H9 (cell line): ENCODE data around the gene MRC1. TPM values are rescaled to one million over a fixed set of nuclear protein-coding genes. Genes with fewer than 3 reads are reported as not detected.

Source experiments
- DNase-seq: peaks from one replicate; pipeline ENCODE4 v3.0.0-alpha.2; 2017
- H2AFZ ChIP-seq: one replicate; pipeline ENCODE4 v1.6.1; 2013; ENCODE audit warnings: mild to moderate bottlenecking, low read length, control low read depth, moderate library complexity
- H2AK5ac ChIP-seq: 2 replicates; pipeline ENCODE4 v1.6.1; 2013; ENCODE audit warnings: low read length, control low read depth, mixed read lengths; ENCODE audit not compliant: insufficient read length
- H2BK120ac ChIP-seq: one replicate; pipeline ENCODE4 v1.6.1; 2013; ENCODE audit warnings: low read depth, mild to moderate bottlenecking, low read length, control low read depth, inconsistent platforms; ENCODE audit not compliant: poor library complexity, severe bottlenecking
- H2BK12ac ChIP-seq: 2 replicates; pipeline ENCODE4 v1.6.1; 2013; ENCODE audit warnings: low read length, control low read depth, mixed read lengths, low read depth; ENCODE audit not compliant: insufficient read length
- H2BK15ac ChIP-seq: 2 replicates; pipeline ENCODE4 v1.6.1; 2013; ENCODE audit warnings: low read depth, low read length, control low read depth
- H2BK20ac ChIP-seq: one replicate; pipeline ENCODE4 v1.6.1; 2013; ENCODE audit warnings: low read depth, mild to moderate bottlenecking, low read length, control low read depth, inconsistent platforms; ENCODE audit not compliant: poor library complexity, severe bottlenecking
- H2BK5ac ChIP-seq: 2 replicates; pipeline ENCODE4 v1.6.1; 2013; ENCODE audit warnings: low read length, control low read depth, mixed read lengths; ENCODE audit not compliant: insufficient read length
- H3K14ac ChIP-seq: 2 replicates; pipeline ENCODE4 v1.6.1; 2013; ENCODE audit warnings: low read length, control low read depth; ENCODE audit not compliant: insufficient read depth
- H3K18ac ChIP-seq: 2 replicates; pipeline ENCODE4 v1.6.1; 2013; ENCODE audit warnings: low read depth, mild to moderate bottlenecking, mixed read lengths, low read length, control low read depth; ENCODE audit not compliant: insufficient read length
- H3K23ac ChIP-seq: 2 replicates; pipeline ENCODE4 v1.6.1; 2013; ENCODE audit warnings: low read length, control low read depth, mixed read lengths, low read depth; ENCODE audit not compliant: insufficient read length
- H3K23me2 ChIP-seq: 2 replicates; pipeline ENCODE4 v1.6.1; 2013; ENCODE audit warnings: low read depth, mild to moderate bottlenecking, mixed read lengths, low read length, control low read depth; ENCODE audit not compliant: insufficient read length, poor library complexity, severe bottlenecking
- H3K27ac ChIP-seq: 2 replicates; pipeline ENCODE4 v1.5.1; 2013; ENCODE audit warnings: low read length, control low read depth, mixed read lengths, low read depth; ENCODE audit not compliant: insufficient read length
- H3K27me3 ChIP-seq: 2 replicates; pipeline ENCODE4 v1.6.1; 2013; ENCODE audit warnings: low read length, control low read depth, inconsistent platforms; ENCODE audit not compliant: insufficient read depth
- H3K4ac ChIP-seq: 2 replicates; pipeline ENCODE4 v1.6.1; 2013; ENCODE audit warnings: low read depth, mild to moderate bottlenecking, control low read depth, inconsistent platforms, low read length, moderate library complexity
- H3K4me1 ChIP-seq: 2 replicates; pipeline ENCODE4 v1.6.1; 2013; ENCODE audit warnings: low read length, control low read depth, inconsistent platforms; ENCODE audit not compliant: insufficient read depth
- H3K4me2 ChIP-seq: 2 replicates; pipeline ENCODE4 v1.6.1; 2013; ENCODE audit warnings: low read length, control low read depth, mixed read lengths; ENCODE audit not compliant: insufficient read length, insufficient read depth
- H3K56ac ChIP-seq: 2 replicates; pipeline ENCODE4 v1.6.1; 2013; ENCODE audit warnings: low read depth, mild to moderate bottlenecking, mixed read lengths, low read length, control low read depth; ENCODE audit not compliant: insufficient read length
- H3K79me1 ChIP-seq: 2 replicates; pipeline ENCODE4 v1.6.1; 2013; ENCODE audit warnings: low read depth, mild to moderate bottlenecking, moderate library complexity, low read length, control low read depth, inconsistent platforms; ENCODE audit not compliant: insufficient read depth, poor library complexity, severe bottlenecking
- H3K79me2 ChIP-seq: 2 replicates; pipeline ENCODE4 v1.6.1; 2013; ENCODE audit warnings: low read length, control low read depth, inconsistent platforms; ENCODE audit not compliant: insufficient read depth
- H3K9ac ChIP-seq: 2 replicates; pipeline ENCODE4 v1.6.1; 2013; ENCODE audit warnings: low read length, control low read depth, mixed read lengths; ENCODE audit not compliant: insufficient read length; ENCODE audit errors: extremely low read depth
- H3K9me3 ChIP-seq: one replicate; pipeline ENCODE4 v1.6.1; 2013; ENCODE audit warnings: low read depth, low read length, inconsistent platforms; ENCODE audit not compliant: control insufficient read depth
- H3T11ph ChIP-seq: one replicate; pipeline ENCODE4 v1.6.1; 2013; ENCODE audit warnings: mild to moderate bottlenecking, low read length, control low read depth, inconsistent platforms
- H4K20me1 ChIP-seq: one replicate; pipeline ENCODE4 v1.6.1; 2013; ENCODE audit not compliant: control insufficient read depth, insufficient read length, insufficient read depth
- H4K5ac ChIP-seq: 2 replicates; pipeline ENCODE4 v1.6.1; 2013; ENCODE audit warnings: low read depth, mild to moderate bottlenecking, mixed read lengths, low read length, control low read depth; ENCODE audit not compliant: insufficient read length
- H4K8ac ChIP-seq: replicated peaks from 2 replicates; pipeline ENCODE4 v1.6.1; 2013; ENCODE audit warnings: low read length, control low read depth, mixed read lengths, low read depth; ENCODE audit not compliant: insufficient read length
- H4K91ac ChIP-seq: 2 replicates; pipeline ENCODE4 v1.6.1; 2013; ENCODE audit warnings: low read depth, mild to moderate bottlenecking, moderate library complexity, mixed read lengths, low read length, control low read depth; ENCODE audit not compliant: insufficient read length
- H3K27ac Mint-ChIP-seq, 3 experiments: 2 replicates in 2 of 3; 3 replicates in 1 of 3; pipeline ENCODE4 v1.8.0; 2020 to 2021; ENCODE audit warnings: mixed read lengths in 3 of 3, mild to moderate bottlenecking in 1 of 3, moderate library complexity in 1 of 3
- H3K27me3 Mint-ChIP-seq: 2 replicates; pipeline ENCODE4 v1.8.0; 2021; ENCODE audit warnings: low read depth, mild to moderate bottlenecking, moderate library complexity, mixed read lengths
- H3K36me3 Mint-ChIP-seq, 3 experiments: 2 replicates in 2 of 3; 3 replicates in 1 of 3; pipeline ENCODE4 v1.8.0; 2020 to 2021; ENCODE audit warnings: low read depth in 3 of 3, mixed read lengths in 3 of 3; ENCODE audit not compliant: insufficient read depth in 1 of 3
- H3K4me1 Mint-ChIP-seq, 2 experiments: 2 replicates each; pipeline ENCODE4 v1.8.0; 2020; ENCODE audit warnings: mixed read lengths in 2 of 2
- H3K4me3 Mint-ChIP-seq, 2 experiments: 2 replicates in 1 of 2; 3 replicates in 1 of 2; pipeline ENCODE4 v1.8.0; 2020 to 2021; ENCODE audit warnings: mild to moderate bottlenecking in 2 of 2, mixed read lengths in 2 of 2, moderate library complexity in 1 of 2
- H3K9me3 Mint-ChIP-seq, 2 experiments: 2 replicates in 1 of 2; 3 replicates in 1 of 2; pipeline ENCODE4 v1.8.0; 2020; ENCODE audit warnings: mild to moderate bottlenecking in 2 of 2, mixed read lengths in 2 of 2, moderate library complexity in 1 of 2
- CTCF ChIP-seq: fragments of 200-600 bp; sonication (generic); conservative IDR thresholded peaks from 3 replicates; pipeline ENCODE4 v1.8.0; 2021; ENCODE audit warnings: antibody characterized with exemption, mild to moderate bottlenecking
- WGBS: extraction: QIAGEN DNeasy Blood & Tissue Kit; methylation state at CpG from one replicate; pipeline ENCODE4 v1.1.7; 2013; ENCODE audit warnings: missing lambda C conversion rate, low lambda C conversion rate, mixed read lengths; ENCODE audit not compliant: insufficient read length; ENCODE audit errors: extremely low coverage; 5-methylcytosine and 5-hydroxymethylcytosine counted together
- total RNA-seq: library from RNA; stranded (reverse); gene quantifications from 2 replicates; pipeline ENCODE4 v1.2.1, GENCODE V29; 2021

MRC1 gene
- total RNA-seq, 1 experiment from 2014 or later = not detected

- no peaks in the 10 kb centered on the region for H3K79me1 ChIP-seq
- H3K4ac ChIP-seq = no peak overlapping the region
- H4K5ac ChIP-seq = no peak overlapping the region
- no peak overlapping the region for H2BK5ac ChIP-seq
- no peak overlapping the region for H3K9ac ChIP-seq
- H4K91ac ChIP-seq = no peak overlapping the region
- no peak overlapping the region for H2AK5ac ChIP-seq
- H2AFZ ChIP-seq = no peak overlapping the region
- H3K14ac ChIP-seq = no peak overlapping the region
- H3K27ac ChIP-seq = no peak overlapping the region
- H3K4me2 ChIP-seq = no peak overlapping the region
- H3K79me2 ChIP-seq = no peaks in the 10 kb centered on the region
- TF ChIP-seq CTCF = no peak
- H2BK120ac ChIP-seq = no peak overlapping the region
- no peak overlapping the region for H2BK12ac ChIP-seq
- H3K23ac ChIP-seq = no peak overlapping the region
- no peak overlapping the region for H3T11ph ChIP-seq
- H3K36me3 Mint-ChIP-seq = no peaks in the 10 kb centered on the region
- H3K4me1 ChIP-seq = no peaks in the 10 kb centered on the region
- no peaks in the 10 kb centered on the region; a peak in 1 of 5 replicates for H3K9me3 Mint-ChIP-seq
- no peak overlapping the region for H3K27ac Mint-ChIP-seq
- WGBS = no CpG with 5 or more reads among the region's 1 CpG
- no peaks in the 10 kb centered on the region for H3K9me3 ChIP-seq
- no peaks in the 10 kb centered on the region for H3K27me3 ChIP-seq
- H2BK20ac ChIP-seq = no peak overlapping the region
- no peak overlapping the region for H3K4me3 Mint-ChIP-seq
- DNase-seq = no peak
- H4K20me1 ChIP-seq = no peaks in the 10 kb centered on the region
- peaks cover 0 to 4% of the 10 kb centered on the region in 2 experiments; a peak in 2 of 4 replicates for H3K4me1 Mint-ChIP-seq
- H2BK15ac ChIP-seq = no peak overlapping the region
- H3K27me3 Mint-ChIP-seq = peaks cover 2% of the 10 kb centered on the region
- H3K23me2 ChIP-seq = no peaks in the 10 kb centered on the region
- H3K18ac ChIP-seq = no peak overlapping the region
- H4K8ac ChIP-seq = no peak overlapping the region
- no peak overlapping the region for H3K56ac ChIP-seq
Measured at GRCh38 chr10:17831341-17831740, 22.2 kb downstream of the MRC1 start.
